Measurements from ENCODE around the gene TMEM138.

The TMEM138 gene

GRCh38 chr11:61336171-61336935 lies 25.8 kb upstream of the TMEM138 start:
- H3K36me3 ChIP-seq (ENCODE audit: insufficient read depth, low read length) = peaks cover 8% of the 10 kb centered on the region
- H3K4me1 ChIP-seq (ENCODE audit: insufficient read depth, low read length) = peaks cover 9% of the 10 kb centered on the region
- H3K9me3 ChIP-seq (ENCODE audit: control insufficient read depth, insufficient read depth, low read length) = no peaks in the 10 kb centered on the region
- no peak overlapping the region for H3K9ac ChIP-seq (ENCODE audit: low read depth, low read length)

GRCh38 chr11:61337706-61338470 lies 24.3 kb upstream of the TMEM138 start:
- Histone ChIP-seq H3K36me3 (ENCODE audit: insufficient read depth, low read length) (peaks cover 6% of the 10 kb centered on the region), H3K4me1 (ENCODE audit: insufficient read depth, low read length) (peaks cover 2% of the 10 kb centered on the region; the same call in 1 of the 2 replicates), H3K9ac (ENCODE audit: low read depth, low read length) (no peak overlapping the region), H3K9me3 (ENCODE audit: control insufficient read depth, insufficient read depth, low read length) (no peaks in the 10 kb centered on the region)

- H3K4me1 ChIP-seq (ENCODE audit: insufficient read depth, low read length) = peaks cover 2% of the 10 kb centered on the region; the same call in 1 of the 2 replicates
- peaks cover 6% of the 10 kb centered on the region for H3K36me3 ChIP-seq (ENCODE audit: insufficient read depth, low read length)
- no peak overlapping the region for H3K9ac ChIP-seq (ENCODE audit: low read depth, low read length)
- no peaks in the 10 kb centered on the region for H3K9me3 ChIP-seq (ENCODE audit: control insufficient read depth, insufficient read depth, low read length)
These were observed 23.2 kb upstream of the TMEM138 start for GRCh38 chr11:61338783-61339489.

DNA sequence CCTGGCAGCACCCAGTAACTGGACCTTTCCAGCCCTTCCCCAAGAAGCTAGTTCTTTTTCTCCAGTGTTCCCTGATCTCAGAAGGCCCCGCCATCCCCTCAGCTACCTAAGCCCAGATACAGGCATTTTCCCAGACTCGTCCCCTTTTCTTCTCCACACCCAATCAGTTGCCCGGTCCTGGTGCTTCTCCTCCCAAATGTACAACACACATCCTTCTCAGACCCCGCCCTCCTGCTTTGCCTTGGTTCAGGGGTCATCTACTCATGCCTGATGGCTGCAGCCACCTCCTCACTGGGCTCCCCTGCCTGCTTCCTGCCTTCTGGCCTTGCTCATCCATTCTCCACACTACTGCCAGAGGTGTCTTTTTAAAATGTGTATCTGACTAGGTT lies 22.7 kb upstream of the TMEM138 start:
- H3K36me3 ChIP-seq (ENCODE audit: insufficient read depth, low read length) = peaks cover 6% of the 10 kb centered on the region
- H3K4me1 ChIP-seq (ENCODE audit: insufficient read depth, low read length) = peaks cover 2% of the 10 kb centered on the region; the same call in 1 of the 2 replicates
- no peak overlapping the region for H3K9ac ChIP-seq (ENCODE audit: low read depth, low read length)
- no peaks in the 10 kb centered on the region for H3K9me3 ChIP-seq (ENCODE audit: control insufficient read depth, insufficient read depth, low read length)

DNA sequence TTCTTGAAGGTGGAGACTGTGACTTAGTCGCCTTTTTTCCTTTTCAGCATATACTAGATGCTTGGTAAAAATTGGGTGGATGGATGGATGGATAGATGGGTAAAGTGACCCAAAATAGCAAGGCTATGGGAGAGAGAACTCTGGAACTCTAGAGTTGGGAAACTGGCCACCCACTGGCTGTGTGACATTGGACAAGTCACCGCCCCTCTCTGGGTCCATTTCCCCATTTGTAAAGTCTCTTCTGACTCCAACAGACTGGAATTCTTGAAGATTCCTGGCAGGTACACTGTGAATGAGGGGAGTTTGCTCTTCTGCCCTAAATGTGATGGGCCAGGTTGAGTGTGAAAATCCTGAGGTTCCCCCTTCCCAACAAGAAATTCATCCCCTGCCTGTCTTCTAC lies 21.2 kb upstream of the TMEM138 start:
- no peak overlapping the region for H3K9ac ChIP-seq (ENCODE audit: low read depth, low read length)
- peaks cover 2% of the 10 kb centered on the region; the same call in 1 of the 2 replicates for H3K4me1 ChIP-seq (ENCODE audit: insufficient read depth, low read length)
- H3K36me3 ChIP-seq (ENCODE audit: insufficient read depth, low read length) = peaks cover 6% of the 10 kb centered on the region
- H3K9me3 ChIP-seq (ENCODE audit: control insufficient read depth, insufficient read depth, low read length) = no peaks in the 10 kb centered on the region

- no peaks in the 10 kb centered on the region for H3K9me3 ChIP-seq (ENCODE audit: control insufficient read depth, insufficient read depth, low read length)
- H3K9ac ChIP-seq (ENCODE audit: low read depth, low read length) = no peak overlapping the region
- no peaks in the 10 kb centered on the region for H3K4me1 ChIP-seq (ENCODE audit: insufficient read depth, low read length)
- H3K36me3 ChIP-seq (ENCODE audit: insufficient read depth, low read length) = peaks cover 6% of the 10 kb centered on the region
These were observed 20.5 kb upstream of the TMEM138 start for GRCh38 chr11:61341706-61342105.

DNA sequence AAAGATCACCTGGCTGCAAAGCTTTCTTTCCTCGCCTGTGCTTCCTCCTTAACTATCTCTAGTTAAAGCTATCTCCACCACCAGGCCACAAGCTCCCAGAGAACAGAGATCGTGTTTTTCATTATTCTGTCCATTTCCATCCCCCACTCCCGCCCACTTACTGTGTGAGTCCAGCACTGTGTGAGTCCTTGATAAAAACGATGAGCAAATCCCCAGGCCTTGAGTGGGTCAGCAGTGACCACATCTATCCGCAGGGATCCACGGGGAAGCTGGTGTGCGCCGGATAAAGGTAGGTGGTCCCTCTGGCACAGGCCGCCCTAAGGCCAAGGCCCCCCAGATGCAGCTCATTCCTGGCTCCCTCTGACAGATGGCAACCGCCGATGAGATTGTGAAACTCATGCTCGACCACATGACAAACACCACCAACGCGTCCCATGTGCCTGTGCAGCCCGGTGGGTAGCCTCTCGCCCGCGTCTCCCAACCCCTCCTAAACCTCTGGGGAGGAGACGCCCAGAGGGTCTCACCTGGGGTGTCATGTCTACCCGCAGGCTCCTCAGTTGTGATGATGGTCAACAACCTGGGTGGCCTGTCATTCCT lies 19.9 kb upstream of the TMEM138 start:
- Histone ChIP-seq H3K9ac (ENCODE audit: low read depth, low read length) (no peak overlapping the region), H3K36me3 (ENCODE audit: insufficient read depth, low read length) (peaks cover 6% of the 10 kb centered on the region), H3K4me1 (ENCODE audit: insufficient read depth, low read length) (no peaks in the 10 kb centered on the region), H3K9me3 (ENCODE audit: control insufficient read depth, insufficient read depth, low read length) (no peaks in the 10 kb centered on the region)

- peaks cover 3% of the 10 kb centered on the region for H3K36me3 ChIP-seq (ENCODE audit: insufficient read depth, low read length)
- H3K9me3 ChIP-seq (ENCODE audit: control insufficient read depth, insufficient read depth, low read length) = no peaks in the 10 kb centered on the region
- H3K4me1 ChIP-seq (ENCODE audit: insufficient read depth, low read length) = no peaks in the 10 kb centered on the region
- H3K9ac ChIP-seq (ENCODE audit: low read depth, low read length) = no peak overlapping the region
These were observed 18.1 kb upstream of the TMEM138 start for GRCh38 chr11:61343792-61344745.

DNA sequence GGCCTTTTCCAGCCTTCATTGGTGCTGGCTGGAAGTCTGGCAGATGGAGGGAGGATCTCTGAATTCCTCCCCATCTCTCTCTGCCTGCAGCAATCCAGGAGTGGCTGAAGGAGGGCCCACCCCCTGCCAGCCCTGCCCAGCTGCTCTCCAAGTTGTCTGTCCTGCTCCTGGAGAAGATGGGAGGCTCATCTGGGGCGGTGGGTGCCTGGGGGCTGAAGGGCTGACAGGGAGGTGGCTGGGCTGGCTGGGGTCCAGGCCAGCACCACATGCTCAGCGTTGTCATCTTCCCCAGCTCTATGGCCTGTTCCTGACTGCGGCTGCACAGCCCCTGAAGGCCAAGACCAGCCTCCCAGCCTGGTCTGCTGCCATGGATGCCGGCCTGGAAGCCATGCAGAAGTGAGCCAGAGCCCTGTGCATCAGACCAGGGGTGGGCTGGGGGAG lies 17.0 kb upstream of the TMEM138 start:
- H3K4me1 ChIP-seq (ENCODE audit: insufficient read depth, low read length) = no peaks in the 10 kb centered on the region
- peaks cover 5% of the 10 kb centered on the region; the same call in 1 of the 2 replicates for H3K36me3 ChIP-seq (ENCODE audit: insufficient read depth, low read length)
- H3K9ac ChIP-seq (ENCODE audit: low read depth, low read length) = no peak overlapping the region
- H3K9me3 ChIP-seq (ENCODE audit: control insufficient read depth, insufficient read depth, low read length) = no peaks in the 10 kb centered on the region

DNA sequence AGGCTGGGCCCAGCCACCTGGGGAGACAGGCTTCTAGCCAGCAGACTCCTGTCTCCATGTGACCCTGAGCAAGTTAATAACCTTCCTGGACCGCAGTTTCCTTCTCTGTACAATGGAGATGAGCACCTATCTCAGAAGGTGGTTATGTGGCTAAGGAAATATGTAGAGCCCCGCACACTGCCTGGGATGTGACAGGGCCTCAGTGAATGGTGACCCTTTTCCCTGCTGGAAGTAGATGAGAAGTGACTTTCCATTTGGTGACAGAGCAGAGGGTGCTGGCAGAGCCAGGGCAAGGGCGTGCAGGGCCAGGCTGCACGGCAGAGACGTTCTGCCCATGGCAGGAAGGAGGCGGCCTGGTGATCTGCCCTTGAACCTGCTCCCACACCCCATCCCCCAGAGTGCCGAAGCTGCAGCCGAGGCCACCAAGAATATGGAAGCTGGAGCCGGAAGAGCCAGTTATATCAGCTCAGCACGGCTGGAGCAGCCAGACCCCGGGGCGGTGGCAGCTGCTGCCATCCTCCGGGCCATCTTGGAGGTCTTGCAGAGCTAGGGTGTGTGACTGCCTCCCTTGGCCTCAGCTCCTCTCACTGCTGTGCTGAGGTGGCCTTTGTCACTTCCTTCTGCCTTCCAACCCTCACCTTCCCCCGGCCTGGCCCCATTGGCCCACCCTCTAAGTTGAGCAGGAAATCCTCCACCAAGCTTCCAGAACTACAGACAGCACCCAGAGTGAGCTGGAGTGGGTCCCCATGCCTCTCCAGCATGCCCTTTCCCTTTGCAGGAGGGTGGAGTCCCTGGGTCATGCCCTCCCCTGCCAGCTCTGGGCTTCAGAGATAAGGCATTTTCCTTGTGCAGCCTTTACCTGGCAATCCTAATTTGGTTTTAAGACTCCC lies 16.0 kb upstream of the TMEM138 start:
- Histone ChIP-seq H3K9ac (ENCODE audit: low read depth, low read length) (no peak overlapping the region), H3K9me3 (ENCODE audit: control insufficient read depth, insufficient read depth, low read length) (no peaks in the 10 kb centered on the region), H3K4me1 (ENCODE audit: insufficient read depth, low read length) (no peaks in the 10 kb centered on the region), H3K36me3 (ENCODE audit: insufficient read depth, low read length) (peaks cover 6% of the 10 kb centered on the region; the same call in 1 of the 2 replicates)

GRCh38 chr11:61347916-61348461 lies 14.2 kb upstream of the TMEM138 start:
- Histone ChIP-seq H3K9ac (ENCODE audit: low read depth, low read length) (no peak overlapping the region), H3K4me1 (ENCODE audit: insufficient read depth, low read length) (no peaks in the 10 kb centered on the region), H3K36me3 (ENCODE audit: insufficient read depth, low read length) (peaks cover 8% of the 10 kb centered on the region), H3K9me3 (ENCODE audit: control insufficient read depth, insufficient read depth, low read length) (no peaks in the 10 kb centered on the region)

DNA sequence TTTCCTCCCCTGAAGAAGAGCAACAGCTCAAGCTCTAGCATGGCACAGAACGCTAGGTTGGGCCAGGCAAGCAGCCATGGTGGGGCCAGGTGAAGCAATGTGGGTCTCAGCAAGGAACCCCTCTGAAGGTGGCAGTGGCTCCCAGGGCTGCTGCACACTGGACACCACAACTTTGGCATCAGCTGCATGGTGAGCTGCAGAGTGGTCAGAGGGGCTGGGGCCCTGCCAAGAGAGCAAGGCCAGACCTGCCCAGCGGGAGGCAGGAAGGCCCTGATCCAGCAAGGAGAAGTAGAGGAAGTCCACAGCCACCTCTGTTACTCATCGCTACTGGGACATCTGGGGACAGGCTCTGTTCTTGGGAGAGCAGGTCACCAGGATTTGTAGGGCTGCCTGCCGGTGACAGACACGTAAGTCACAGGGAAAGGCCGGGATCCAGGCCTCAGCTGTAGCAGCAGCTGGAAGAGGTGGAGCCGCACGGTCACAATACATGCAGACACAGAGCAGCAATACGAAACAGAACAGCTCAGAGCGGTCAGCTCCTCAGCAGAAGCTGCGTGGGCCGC lies 12.9 kb upstream of the TMEM138 start:
- Histone ChIP-seq H3K9ac (ENCODE audit: low read depth, low read length) (no peak overlapping the region), H3K9me3 (ENCODE audit: control insufficient read depth, insufficient read depth, low read length) (no peaks in the 10 kb centered on the region), H3K36me3 (ENCODE audit: insufficient read depth, low read length) (peaks cover 8% of the 10 kb centered on the region), H3K4me1 (ENCODE audit: insufficient read depth, low read length) (no peaks in the 10 kb centered on the region)
